Omental fat pad (tissue), 4 donors: ENCODE measurements around the gene ADAM8. TPM values are rescaled to one million over a fixed set of nuclear protein-coding genes. Genes with fewer than 3 reads are reported as not detected.

Source experiments
- ATAC-seq: fragments of 150-250 bp; one replicate; pipeline ENCODE4 v1.9.1; 2016; ENCODE audit warnings: mild to moderate bottlenecking, moderate library complexity; ENCODE audit not compliant: low FRiP score
- DNase-seq: peaks from one replicate; pipeline ENCODE4 v3.0.0-alpha.2; 2019; ENCODE audit warnings: low spot score
- total RNA-seq, 4 donors: library from RNA; depleted of rRNA; stranded (reverse); fragments of >200 nt; gene quantifications; one replicate each; pipeline ENCODE4 v1.1.0, GENCODE V29; 2016
- TF ChIP-seq, protein P1 (sequence below), 3 donors: fragments of 450-650 bp; IDR thresholded peaks; one replicate each; pipeline ENCODE4 v1.5.1; 2016 to 2017; ENCODE audit warnings: antibody characterized with exemption in 3 of 3, mild to moderate bottlenecking in 3 of 3, moderate library complexity in 2 of 3

ADAM8 gene
- total RNA-seq, 4 donors from 2014 or later = 3.9 to 53.9 (median 8.4) TPM

DNA sequence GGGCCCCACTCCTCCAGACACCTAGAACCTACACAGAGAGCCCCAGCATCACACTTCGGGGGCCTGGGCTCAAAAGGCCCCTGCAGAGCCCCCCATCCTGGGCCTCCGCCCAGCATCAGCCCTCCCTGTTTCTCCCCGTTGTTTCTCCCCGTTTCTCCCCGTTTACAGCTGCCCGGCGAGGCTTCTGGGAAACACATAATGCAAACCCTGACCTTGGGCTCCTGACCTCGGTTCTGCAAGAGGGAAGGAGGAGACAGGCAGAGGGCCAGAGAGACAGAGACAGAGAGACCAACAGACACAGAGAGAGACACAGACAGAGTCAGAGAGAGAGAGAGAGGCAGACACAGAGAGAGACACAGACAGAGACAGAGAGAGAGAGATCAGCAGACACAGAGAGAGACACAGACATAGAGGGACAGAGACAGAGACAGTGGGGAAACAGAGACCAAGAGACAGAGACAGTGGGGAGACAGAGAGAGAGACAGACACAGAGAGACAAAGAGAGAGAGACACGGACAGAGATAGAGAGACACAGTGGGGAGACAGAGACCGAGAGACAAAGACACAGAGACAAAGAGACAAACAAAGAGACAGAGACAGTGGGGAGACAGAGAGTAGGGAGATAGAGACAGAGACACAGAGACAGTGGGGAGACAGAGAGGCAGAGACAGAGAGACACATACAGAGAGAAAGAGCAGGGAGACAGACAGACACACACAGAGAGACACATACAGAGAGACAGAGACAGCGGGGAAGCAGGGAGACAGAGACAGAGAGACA lies 26.5 kb downstream of the ADAM8 start:
- no peak for DNase-seq
- TF ChIP-seq, protein P1, sequence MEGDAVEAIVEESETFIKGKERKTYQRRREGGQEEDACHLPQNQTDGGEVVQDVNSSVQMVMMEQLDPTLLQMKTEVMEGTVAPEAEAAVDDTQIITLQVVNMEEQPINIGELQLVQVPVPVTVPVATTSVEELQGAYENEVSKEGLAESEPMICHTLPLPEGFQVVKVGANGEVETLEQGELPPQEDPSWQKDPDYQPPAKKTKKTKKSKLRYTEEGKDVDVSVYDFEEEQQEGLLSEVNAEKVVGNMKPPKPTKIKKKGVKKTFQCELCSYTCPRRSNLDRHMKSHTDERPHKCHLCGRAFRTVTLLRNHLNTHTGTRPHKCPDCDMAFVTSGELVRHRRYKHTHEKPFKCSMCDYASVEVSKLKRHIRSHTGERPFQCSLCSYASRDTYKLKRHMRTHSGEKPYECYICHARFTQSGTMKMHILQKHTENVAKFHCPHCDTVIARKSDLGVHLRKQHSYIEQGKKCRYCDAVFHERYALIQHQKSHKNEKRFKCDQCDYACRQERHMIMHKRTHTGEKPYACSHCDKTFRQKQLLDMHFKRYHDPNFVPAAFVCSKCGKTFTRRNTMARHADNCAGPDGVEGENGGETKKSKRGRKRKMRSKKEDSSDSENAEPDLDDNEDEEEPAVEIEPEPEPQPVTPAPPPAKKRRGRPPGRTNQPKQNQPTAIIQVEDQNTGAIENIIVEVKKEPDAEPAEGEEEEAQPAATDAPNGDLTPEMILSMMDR (IDR thresholded peaks at IDR 0.05) = no peak
- ATAC-seq = no peak

DNA sequence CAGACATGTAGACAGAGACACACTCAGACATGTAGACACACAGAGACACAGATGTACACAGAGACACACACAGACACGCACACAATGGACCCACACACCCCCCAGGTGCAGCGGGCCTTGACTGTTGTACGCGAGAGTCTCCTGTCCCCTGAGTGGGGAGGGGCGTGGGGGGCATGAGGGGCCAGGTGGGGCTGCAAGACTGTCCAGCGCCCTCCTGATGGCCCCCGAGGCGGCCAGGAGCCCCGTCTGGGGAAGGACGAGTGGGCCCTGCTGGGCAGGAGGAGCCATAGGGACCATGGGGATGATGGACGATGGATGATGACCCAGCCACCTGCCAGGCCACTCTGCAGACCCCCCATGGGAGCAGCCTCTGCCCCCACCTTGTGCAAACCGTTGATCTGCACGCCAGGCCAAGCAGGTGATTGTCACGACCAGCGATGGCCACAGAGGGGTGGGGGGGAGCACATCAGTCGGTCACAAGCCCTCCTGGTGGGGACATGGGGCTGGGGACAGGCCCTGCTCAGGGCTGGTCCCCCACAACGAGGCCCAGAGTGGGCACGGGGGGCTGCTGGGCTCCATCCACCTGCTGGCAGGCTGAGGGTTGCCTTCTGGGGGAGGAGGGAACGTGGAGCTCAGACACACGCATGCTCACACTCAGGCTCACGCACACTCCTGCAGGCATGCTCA lies 27.4 kb downstream of the ADAM8 start:
- TF ChIP-seq, protein P1 (IDR thresholded peaks at IDR 0.05) = no peak
- ATAC-seq = no peak
- DNase-seq = no peak

DNA sequence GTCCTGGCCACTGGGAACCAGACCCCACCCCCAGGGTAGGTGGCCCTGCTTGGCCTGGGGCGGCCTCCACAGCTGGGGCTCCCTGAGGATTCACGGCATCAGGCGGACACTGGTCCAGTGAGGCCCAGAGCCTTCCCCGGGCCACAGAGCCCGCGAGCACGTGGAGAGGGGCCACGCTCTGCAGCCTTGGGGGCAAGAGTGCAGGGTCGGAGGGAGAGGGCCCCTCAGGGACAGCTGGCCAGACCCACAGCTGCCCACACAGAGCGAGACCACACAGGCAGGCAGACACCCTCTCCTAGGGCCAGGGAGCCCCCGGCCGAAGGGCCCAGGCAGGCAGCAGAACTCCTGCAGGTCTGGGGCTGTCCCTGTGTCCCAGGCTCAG lies 28.3 kb downstream of the ADAM8 start:
- ATAC-seq (no peak), DNase-seq (no peak)
- TF ChIP-seq, protein P1 (IDR thresholded peaks at IDR 0.05) = no peak

DNA sequence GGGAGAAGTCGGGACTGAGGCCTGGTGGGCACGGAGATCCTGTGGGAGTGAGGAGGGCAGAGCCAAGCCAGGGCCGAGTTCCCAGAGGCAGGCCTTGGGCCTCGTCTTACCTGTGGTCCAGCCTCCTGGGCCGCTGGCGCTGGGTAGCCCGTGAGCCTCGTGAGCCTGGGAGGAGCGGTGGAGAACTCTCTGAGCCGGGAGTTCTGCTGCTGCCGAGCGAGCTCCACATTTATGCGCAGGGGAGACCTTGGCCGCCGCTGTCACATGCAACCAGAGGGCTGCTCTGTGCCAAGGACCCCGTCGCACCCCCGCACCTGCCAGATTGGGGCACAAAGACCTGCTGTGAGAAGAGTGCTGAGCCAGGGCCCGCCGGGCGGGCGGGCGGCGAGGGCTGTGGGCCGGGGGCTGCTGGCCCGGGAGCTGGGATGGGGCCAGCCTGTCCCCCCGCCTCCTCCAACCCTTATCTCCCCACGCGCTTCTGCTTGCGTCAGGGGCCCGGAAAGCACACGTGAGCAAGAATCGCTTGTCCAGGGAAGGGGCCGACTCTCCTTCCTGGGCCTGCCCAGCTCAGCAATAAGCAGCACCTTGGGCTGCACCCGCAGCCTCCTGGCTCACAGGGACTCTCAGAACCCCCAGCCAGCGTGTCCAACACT lies 28.9 kb downstream of the ADAM8 start:
- TF ChIP-seq, protein P1 (IDR thresholded peaks at IDR 0.05) = no peak
- ATAC-seq = no peak
- no peak for DNase-seq

GRCh38 chr10:133246236-133246626 lies 30.4 kb downstream of the ADAM8 start:
- TF ChIP-seq, protein P1 (IDR thresholded peaks at IDR 0.05) = no peak

DNA sequence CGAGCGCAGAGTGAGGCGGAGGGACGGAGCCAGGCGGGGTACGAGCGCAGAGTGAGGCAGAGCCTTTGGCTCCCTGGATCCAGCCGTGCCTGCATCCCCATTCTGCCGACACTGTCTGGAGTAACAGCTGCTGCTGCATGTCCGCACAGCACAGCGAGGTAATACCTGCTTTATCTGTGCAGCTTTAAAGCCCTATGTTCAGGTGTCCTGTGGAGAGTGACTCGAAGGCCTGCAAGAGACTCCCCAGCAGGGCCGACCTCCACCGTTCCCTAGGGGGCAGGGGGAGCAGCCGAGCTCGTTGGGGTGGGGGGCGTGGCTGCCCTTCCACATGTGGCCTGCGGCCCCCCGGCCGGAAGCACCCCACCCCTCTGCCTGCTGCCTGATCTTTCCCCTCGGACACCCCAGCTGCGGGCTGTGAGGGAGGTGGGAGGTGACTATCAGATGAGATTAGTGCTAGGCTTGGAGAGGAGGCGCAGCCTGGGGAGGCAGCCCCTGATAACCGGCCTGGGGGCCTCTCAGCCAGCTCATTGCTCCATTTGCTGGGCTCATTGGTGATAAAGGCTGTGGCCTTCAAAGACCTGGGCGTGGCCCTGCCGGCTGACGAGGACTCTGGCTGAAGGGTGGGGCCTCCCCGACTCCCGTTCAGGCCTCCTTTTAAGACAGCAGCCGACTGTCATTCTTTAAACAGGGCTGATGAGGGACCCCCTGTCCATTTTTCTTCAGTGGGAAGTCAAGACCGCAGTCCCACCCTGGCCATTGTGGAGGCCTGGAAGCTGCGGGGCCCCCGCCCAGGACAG lies 31.0 kb downstream of the ADAM8 start:
- DNase-seq = no peak
- TF ChIP-seq, protein P1 (IDR thresholded peaks at IDR 0.05) = no peak
- ATAC-seq = no peak

More at GRCh38 chr10:133246236-133246626, 30.4 kb downstream of the ADAM8 start:
- ATAC-seq = no peak
- DNase-seq = no peak
